ENCODE data around the gene EFS.

GRCh38 chr14:23399591-23399990 lies 34.6 kb upstream of the EFS start:
- TF ChIP-seq CEBPZ (IDR thresholded peaks at IDR 0.05; ENCODE audit: low read depth, low read length) (no peak), CREB1 (IDR thresholded peaks at IDR 0.05; ENCODE audit: low read depth) (no peak), POLR2A (IDR thresholded peaks at IDR 0.05; ENCODE audit: low read depth, low read length) (no peak), POLR2AphosphoS5 (IDR thresholded peaks at IDR 0.05; ENCODE audit: low read length) (no peak), POLR2AphosphoS2 (IDR thresholded peaks at IDR 0.05; ENCODE audit: low read depth, low read length) (no peak), SIN3A (IDR thresholded peaks at IDR 0.05; ENCODE audit: low read depth, low read length) (no peak), HDAC2 (IDR thresholded peaks at IDR 0.05) (no peak)
